Skeletal muscle cell (primary cell): ENCODE results near the gene YBX2.
"Not testable (repeated sequence)": the region's sequence is repeated elsewhere in the genome, so short reads cannot be mapped to it uniquely, and the experiment has no call there.

Experiments
- DNase-seq: peaks from one replicate; pipeline ENCODE4 v3.0.0-alpha.2; 2010; ENCODE audit warnings: low read depth
- H3K4me3 ChIP-seq: 2 replicates; pipeline ENCODE4 v1.5.1; 2011; ENCODE audit warnings: low read depth, mild to moderate bottlenecking, control low read depth, low read length, moderate library complexity

The YBX2 gene

DNA sequence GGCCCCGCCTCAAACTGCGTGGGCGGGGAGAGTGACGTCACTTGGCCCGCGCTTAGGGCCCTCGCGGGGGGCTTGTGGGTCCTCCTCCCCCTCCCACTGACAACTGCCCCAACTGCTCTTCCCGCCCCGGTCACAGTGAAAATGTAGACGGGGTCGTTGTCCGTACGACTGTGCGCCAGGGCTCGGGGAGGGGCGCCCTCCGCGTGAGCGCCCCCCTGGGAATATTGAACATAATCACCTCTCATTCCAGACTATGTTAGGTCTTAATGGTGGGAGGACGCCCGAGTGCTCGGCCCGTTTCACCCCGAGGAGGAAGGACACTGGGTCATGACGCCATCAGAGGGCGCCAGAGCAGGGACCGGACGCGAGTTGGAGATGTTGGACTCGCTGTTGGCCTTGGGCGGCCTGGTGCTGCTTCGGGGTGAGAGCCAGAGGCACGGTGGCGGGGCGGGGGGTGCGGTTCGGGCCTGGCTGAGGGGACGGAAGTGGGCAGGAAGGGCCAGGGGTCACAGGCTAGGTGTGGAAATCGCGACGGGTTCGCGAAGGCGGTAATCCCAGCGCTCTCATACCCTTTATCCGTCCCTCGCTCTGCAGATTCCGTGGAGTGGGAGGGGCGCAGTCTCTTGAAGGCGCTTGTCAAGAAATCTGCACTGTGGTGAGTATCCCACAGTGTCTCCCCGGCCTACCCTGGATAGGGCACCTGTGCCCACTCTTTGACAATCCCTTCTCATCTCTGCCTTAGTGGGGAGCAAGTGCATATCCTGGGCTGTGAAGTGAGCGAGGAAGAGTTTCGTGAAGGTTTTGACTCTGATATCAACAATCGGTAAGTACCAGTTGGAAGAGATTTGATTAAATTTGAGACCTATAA lies 42.0 kb downstream of the YBX2 start, which contains the start of gene ELP5:
TSS of gene ELP5 (plus strand) at position 40 of the 868 bp plus-strand sequence. CDS start at position 376, 336 bp downstream.
- peak; percentile 83 for DNase-seq
- H3K4me3 ChIP-seq = peak within 1 kb of the TSS; percentile 87

DNA sequence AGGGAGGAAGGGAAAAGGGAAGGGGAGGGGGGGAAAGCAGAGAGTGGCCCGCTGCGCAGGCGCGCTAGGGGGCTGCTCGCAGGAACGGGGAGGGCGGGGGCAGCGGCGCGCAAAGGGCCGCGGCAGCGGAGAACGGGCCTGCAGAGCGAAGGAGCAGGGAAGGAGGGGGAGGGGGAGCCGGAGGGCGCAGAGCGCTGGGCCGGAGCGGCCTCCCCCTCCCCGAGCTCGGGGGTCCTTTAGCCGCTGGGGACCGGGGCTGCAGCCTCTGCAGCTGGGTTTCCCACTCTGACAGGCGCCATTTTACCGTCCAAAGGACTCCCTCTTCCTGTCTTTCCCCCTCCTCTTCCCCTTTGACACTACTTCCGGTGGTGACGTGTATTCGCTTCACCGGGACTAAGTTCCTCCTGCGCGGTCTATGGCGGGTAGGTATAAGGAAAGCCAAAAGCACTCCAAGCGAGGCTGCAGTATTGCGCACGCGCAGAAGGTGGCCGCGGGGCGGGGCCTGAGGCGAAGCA lies 42.7 kb downstream of the YBX2 start, which contains the start of gene CTDNEP1:
TSS of gene CTDNEP1 (minus strand) at position 74 of the 515 bp plus-strand sequence. CDS start 438 bp downstream, outside the sequence.
- DNase-seq = peak; percentile 98

DNA sequence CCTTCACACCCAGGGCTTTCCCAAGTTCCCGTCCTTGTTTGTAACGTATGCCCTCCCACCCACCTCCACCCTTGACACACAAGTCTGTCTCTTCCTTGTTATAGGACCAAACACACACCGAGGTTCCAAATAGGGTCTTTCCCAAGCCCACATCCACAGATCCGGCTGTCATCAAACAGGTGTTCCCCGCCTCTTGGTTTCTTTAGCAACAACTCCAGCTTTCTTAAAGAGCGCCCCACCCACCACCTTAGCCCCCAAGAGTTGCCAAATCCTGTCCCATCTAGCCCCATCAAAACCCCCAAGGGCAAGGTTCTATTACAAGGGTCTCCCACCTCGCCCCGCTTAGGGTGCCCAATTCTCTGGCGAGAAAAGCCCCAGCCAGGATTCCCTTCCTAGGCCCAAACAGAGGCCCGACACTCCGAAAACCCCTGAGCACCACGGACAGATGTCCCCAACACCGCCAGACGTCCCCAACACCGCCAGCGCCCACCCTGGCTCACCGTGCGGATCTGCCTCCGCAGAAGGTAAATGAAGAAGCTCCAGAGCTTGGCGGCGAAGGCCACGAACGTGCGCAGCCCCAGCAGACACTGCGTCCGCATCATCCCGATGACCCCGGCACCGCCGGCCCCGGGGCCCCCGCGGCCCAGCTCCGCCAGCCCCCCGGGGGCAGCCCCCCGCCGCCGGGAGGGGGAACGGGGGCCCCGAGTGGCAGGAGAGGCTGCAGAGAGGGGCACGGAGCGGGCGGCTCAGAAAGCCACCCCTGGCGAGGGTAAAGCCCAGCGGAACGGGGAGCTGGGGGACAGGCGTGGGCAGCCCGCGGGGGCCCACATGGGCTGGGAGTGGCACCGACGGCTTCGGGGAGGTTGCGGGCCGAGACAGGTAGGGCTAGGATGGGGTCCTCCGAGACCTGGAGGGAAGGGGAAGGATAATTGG lies 43.5 kb downstream of the YBX2 start:
- DNase-seq = no peak
- H3K4me3 ChIP-seq = peak overlapping the region; percentile 87

More for the DNA sequence above, 42.7 kb downstream of the YBX2 start, which contains the start of gene CTDNEP1:
- H3K4me3 ChIP-seq = peak within 1 kb of the TSS; percentile 87

DNA sequence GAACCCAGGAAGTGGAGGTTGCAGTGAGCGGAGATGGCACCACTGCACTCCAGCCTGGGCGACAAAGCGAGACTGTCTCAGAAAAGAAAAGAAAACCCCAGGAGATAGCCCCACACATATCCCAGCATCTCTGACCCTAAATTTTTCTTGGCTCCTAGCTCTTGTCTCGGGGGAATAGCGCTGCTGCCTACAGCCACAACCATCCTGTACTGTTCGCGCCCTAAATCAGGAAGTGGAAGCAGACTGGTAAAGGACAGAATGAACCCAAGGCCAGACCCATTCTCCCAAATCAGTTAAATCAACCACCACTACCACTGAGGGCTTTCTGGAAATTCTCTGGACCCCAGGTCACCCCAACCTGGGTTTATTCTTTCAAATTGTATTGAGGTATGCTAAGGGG lies 44.6 kb downstream of the YBX2 start:
- H3K4me3 ChIP-seq = peak overlapping the region; percentile 87
- no peak for DNase-seq

DNA sequence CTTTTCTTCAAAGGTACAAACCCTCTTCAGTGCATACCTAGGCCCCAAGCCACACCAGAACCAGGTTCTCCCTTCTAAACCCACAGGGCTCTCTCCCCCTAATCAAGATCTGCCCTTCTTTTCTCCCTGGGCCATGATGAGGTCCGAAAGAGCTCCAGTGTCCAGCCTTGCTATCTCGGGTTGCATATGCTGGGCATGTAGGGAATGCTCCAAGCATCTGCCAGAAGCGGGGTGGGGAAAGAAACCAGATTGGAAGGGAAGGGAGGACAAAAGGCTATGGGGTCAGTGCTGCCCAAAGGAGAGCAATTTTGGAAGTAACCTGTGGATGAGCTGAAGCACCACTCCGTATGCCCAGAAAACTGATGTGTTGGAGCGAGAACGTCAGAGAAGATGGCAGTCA lies 45.2 kb downstream of the YBX2 start:
- DNase-seq = no peak
- no peak overlapping the region for H3K4me3 ChIP-seq

DNA sequence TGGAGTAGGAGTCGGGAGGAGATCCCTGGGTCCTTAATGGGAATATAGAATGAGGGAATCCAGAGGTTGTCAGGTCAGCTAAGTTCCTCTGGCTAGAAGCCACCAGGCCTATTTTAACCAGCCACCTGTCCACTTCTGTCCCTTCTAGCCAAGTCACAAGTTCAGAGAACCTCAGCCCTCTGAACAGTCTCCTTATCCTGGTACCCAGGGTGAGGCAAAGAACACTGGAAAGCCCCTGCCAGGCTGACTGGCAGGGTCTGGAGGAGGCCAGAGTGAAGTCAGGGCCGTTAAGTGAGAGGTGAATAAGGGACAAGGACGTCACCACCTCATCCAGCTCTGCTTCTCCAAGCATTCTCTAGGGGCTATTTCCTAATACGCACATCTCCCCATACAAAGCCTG lies 45.6 kb downstream of the YBX2 start:
- no peak for DNase-seq
- no peak overlapping the region for H3K4me3 ChIP-seq

DNA sequence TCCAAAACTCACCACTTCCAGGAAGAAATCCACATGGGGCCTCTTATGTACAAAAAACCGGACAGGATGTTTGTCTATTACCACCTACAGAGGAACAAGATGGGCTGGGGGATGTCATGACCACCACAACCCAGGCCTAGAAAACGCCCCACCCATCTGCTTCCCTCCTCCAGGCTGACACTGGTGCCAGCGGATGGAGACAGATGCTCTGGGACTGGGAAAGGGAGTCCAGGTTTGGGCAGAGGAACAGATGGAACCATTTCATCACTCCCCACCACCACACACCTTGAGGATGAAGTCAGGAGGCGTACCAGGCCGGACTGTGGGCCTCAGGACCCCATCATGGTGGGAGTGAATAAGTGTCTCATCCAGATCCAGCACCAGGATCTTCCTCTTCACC lies 47.7 kb downstream of the YBX2 start:
- DNase-seq = no peak
- no peak overlapping the region for H3K4me3 ChIP-seq

DNA sequence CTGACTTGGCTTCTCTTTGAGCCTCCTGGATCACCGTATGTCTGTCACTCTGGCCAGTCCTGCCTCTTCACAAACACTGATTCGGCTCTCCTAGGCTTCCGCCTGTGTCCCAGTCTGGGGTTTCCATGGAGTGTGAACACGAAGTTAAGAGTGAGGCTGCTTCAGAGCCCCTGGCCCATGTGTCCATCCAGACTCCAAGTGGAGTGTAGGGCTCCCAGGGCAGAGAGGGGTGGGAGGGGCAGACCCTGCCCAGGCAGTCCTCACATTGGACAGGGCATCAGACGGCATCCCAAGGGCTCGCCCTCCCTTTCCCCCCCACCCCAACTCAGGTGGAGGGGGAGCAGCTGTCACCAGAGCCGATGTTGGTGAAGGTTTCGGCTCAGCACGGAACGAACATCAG lies 50.6 kb downstream of the YBX2 start:
- H3K4me3 ChIP-seq, DNase-seq: not testable (repeated sequence)

DNA sequence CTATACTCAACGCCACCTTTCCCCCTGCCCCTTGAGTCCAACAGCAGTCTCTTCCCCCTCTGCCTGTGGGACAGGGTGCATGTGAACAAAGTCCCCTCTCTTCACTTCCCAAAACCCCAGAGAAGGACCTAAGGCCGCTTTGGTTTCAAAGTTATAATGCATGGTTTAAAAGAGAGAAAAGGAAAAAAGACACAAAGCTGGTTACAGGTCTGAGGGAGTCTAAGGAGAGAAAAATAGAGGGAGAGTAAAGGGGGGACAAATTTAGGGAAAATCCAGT lies 51.0 kb downstream of the YBX2 start:
- peak overlapping the region; percentile 91 for H3K4me3 ChIP-seq
- DNase-seq = no peak

DNA sequence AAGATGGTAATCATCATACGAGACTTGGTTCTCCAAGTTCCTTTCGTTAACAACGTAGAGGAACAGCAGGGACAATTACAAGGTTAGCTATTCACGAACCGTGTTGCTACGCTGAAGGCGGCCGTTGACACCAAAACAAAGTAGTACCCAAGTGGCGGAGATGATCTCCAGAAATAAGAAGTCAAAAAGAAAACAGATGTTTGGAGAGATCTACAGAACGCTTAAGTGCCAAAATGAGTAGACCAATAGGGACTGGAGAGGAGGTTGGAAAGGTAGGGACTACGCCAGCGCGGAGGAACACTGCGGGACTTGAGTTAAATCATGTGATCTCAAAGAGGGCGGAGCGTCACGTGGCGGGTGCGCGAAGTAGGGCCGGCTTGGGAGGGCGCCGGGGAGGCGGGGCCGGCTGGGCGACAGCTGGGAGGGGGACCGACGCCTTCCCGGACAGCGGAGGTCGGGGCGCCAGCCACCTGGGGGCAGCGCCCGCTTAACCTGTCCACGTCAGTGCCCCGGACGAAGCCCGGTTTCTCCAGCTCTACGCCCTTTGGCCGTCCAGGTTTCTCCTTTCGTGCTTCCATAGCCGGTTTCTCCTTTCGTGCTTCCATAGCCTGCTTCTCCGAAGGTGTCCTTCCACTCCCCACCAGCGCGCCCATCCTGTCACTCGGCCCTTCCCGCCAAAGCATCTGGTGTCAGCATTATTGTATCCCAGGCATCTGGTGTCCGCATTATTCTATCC lies 51.6 kb downstream of the YBX2 start:
- DNase-seq = peak; percentile 89
- H3K4me3 ChIP-seq = peak overlapping the region; percentile 91

DNA sequence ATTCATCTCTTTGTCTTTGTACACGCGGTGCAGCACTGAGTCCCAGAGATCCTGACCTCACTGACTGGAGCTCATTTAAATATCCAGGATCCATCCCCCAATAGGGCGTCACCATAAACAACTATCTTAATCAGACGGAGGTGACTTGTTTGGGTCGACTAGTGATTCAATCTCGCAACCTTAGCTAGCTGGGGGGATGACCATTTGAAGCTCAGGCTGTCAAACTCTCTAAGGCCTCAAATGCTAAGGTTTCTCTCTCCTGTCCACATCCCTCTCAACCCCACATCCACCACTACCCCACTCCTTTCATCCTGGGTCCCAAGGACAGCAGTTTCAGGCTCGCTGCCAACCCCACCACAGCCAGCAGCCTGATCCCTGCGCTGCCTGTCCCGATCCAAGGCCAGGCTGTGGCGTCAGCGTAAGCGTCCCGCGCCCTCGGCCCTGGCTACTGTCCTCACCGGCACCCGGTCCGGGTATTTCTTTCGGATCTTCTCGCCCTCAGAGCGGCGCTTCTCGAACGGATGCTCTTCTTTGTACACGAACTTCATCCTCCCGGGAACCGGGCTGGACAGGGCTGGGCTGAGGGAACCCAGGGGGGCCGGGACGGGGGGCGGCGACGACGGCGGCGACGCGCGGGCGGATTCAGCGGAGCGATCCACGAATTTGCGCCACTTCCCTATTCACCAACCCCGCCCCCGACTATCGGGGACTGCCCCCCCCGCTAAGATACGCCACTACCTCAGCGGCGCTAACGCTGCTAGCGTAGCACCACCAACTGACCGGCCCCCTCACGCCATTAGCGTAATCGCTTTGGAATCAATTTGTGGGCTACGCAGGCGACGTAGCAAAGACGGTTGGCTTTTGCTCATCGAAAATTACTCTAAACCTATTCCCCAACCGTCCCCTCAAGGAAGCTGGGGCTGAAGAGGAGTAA lies 52.4 kb downstream of the YBX2 start, which contains the start of gene GABARAP:
TSS of gene GABARAP (minus strand) at position 667 of the 934 bp plus-strand sequence. CDS start at position 548, 119 bp downstream.
- DNase-seq = peak; percentile 76

DNA sequence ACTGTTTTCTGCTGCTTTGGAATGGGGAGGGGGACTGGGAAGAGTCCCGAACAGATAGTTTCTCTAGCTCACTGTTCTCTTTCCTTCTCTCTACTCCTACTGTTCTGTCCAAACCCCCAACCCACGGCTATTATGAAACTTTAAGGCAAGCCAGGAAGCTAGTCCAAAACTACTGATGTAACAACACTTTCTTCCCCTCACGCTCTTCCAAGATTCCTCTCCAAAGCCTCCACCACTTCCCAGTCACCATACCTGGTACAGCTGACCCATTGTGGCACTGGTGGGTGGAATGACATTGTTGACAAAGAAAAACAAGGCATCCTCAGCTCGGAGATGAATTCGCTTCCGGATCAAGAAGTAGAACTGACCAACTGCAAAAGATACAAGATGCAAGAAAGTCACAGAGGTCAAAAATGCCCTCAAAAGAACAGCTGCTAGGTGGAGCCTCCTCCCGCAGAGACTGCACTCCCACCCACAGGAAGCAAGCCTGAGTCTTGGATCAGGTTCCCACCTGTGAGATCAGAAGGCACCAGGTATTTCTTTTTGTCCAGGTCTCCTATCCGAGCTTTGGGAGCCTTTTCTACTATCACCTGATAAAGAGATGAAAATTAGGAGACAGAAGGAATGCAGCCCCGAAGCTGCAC lies 53.2 kb downstream of the YBX2 start:
- H3K4me3 ChIP-seq = peak overlapping the region; percentile 91
- no peak for DNase-seq

More for the DNA sequence above, 52.4 kb downstream of the YBX2 start, which contains the start of gene GABARAP:
- peak within 1 kb of the TSS; percentile 91 for H3K4me3 ChIP-seq

DNA sequence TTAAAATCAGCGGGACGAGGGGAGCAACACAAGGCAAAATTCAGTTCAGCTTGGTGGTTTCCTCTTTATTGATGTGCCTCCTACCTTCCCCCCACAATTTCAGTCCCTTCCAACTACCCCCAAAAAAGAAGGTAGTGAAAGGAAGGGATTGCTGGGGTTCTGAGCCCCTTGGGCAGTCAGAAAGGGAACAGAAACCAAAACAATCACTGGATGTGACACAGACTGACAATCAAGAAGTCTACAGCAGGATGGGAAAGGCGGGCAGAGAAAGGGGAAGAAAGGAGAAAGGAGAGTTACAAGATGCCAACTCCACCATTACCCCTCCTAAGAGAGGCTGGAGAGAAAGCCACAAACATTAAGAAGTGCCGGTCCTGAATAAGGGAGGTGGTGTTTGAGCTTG lies 54.1 kb downstream of the YBX2 start:
- peak overlapping the region; percentile 91 for H3K4me3 ChIP-seq
- DNase-seq = no peak

DNA sequence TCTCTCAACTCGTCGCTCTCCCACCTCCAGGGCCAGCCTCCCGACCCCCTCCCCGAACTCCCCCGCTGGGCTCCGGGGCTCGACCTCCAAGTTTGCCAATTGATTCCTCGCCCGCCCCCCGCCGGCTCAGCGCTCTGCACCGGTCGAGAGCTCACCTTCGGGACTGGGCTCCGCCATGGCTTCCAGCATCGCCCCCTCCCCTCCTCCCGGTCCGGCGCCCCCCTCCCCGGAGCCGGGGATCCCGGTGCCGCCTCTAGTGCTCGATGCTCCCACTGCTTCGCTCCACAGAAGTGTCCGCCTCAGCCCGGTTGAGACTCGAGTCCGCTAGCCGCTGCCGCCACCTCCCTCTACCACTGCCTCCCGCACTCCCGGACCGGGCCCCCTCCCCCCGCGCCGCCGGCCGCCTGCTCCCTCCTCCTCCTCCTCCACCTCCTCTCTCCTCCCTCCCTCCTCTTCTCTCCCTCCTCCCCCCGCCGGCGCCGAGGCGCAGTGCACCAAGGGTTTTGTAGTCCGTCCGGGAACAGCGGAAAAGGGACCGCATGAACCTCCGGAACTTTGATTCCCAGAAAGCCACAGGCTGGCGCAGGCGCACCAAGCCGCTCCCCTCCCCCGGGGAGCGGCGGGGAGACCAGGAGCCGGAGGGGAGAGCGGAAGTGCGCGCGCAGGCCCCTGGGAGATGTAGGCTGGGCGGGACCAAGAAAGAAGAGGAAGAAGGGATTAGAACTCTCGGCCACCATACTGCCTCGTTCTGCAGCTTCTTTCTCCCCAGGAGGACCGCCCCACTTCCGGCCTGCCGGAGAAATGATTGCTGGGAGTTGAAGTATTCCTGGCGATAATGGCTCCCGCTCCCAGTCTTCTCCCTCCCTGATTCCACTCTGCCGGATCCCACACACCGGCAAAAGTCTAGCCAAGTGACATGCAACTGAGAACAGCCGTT lies 55.1 kb downstream of the YBX2 start, which contains the start of gene PHF23:
TSS of gene PHF23 (minus strand) at position 367 of the 937 bp plus-strand sequence. CDS start at position 189, 178 bp downstream.
- peak; percentile 97 for DNase-seq
- peak within 1 kb of the TSS; percentile 98 for H3K4me3 ChIP-seq

DNA sequence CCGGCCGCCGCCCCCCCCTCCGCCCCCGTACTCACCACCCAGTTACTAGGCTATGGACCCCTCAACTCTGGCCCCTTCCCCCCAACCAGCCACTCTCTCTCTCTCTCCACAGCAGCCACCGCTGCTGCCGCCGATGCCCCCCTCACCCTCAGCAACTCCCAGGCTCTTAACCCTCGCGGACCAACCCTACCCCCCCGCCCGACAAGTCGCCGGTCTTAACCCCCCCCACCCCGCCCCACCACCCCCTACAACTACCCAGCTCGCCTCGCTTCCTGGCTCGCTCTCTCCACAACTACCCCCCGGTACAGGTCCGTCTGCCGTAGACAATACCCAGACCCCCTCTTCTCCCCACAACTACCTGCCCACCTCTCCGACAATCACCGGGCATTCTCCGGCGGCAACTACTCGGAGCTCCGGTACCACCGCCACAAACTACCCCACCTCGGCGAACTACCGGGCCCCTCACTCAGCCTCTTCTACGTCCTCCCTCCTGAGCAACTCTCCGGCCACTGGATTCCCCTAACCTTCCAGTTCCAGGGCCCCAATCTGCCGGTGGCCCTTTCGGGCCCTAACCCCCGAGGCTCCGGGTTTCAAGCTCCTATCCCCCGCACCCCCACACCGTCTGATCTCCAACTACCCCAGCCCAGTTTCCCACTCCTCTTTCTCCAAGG lies 55.9 kb downstream of the YBX2 start:
- no peak for DNase-seq
- peak overlapping the region; percentile 98 for H3K4me3 ChIP-seq
